NCI-H748 (cell line): Measurements from ENCODE around the gene TBX21.

Experiments
- DNase-seq: peaks from one replicate; lab custom pipeline; 2025; ENCODE audit not compliant: unreplicated experiment; lab: John Stamatoyannopoulos, UW

The TBX21 gene

DNA sequence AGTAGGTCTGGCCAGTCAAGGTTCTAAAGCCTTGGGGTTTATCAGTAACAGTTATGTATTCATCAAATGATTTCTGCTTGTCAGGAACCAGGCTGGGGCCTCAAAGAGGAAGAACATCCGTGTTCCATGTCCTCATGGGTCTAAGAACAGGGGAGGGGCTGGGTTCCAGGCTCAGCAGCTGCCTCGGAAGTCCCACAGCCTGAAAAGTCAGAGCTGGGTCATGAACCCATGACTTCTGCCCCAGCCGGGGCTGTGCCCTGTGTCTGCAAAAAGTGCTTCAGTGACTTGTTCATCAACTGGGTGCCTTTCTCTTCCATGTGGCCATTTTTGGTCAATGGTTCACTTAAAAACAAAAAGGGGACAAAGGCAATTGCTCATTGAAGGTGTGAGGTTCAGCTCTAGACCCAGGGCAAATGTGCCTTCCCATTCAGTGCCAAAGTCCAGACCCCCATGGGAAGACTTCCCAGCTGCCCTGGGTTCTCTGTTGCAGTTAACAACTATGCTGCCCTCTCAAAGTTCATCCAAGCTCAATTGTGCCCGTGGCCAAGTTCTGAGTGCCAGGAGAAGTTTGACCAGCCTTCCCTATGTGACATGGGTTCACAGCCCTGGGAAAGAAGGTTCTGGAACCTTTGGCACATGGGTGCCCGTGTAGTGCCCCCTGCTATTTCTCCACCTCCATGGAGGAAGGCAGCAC, 20.6 kb upstream of the TBX21 start:
- DNase-seq, result no peak

DNA sequence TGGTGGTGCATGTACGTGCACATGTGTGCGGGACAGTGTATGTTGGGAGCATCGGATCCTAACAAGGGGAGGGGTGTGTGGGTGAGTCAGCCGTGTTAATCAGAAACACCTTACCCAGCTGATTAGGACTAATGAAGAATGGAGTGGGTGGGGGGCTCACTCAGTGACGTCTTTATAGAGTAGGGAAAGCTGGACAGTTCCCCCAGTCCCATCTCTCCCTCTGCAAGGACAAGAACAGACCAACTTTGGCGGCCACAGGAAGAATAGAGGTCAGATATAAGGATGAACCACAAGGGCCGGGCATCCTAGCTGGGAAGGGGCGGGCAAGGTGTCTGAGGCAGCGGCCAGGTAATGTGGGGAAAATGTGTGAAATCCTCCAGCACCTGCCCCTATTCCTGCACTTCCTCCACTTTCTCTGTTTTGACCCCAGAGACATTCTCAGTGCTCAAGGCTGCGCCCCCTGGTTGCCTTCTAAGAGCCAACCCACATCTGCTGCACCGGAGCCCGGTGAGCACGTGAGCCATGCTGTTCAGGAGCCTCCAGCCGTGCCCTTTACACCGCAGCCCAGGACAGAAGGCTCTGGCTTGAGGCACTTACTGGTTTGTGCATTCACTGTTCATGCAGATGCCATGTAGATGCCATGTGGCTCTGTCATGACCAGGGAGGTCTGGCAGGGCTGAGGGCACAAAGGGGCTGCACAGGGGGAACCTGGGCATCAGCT, 18.9 kb upstream of the TBX21 start:
- DNase-seq, result no peak

DNA sequence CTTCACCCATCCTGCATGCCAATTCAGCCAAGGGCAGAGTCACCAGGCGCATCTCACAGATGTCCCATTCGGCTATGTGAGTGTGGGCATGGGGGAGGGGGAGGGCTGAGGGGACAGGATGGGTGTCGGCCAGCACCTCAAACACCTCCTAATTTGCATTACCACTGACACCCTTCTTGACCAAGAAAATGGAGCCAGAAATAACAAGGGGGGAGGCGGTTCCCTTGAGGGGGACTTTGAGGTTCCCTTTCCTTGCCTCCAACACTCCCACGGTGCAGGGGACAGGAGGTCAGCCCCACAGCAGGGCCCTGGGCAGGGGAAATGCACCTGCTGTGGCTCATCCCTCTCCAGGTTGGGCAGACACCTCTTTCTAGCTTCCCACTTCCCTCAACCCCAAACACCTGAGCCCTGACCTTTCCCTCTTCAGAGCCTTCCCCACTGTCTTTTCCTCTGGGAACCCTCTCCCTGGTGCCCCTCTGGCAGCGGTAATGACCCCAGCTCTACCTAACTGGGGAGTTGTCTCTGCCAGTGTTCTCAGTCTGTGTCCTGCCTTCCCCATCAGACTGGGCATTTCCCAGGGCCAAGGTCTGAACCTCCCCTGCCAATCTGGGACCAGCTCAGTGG, 18.2 kb upstream of the TBX21 start:
- no peak for DNase-seq

DNA sequence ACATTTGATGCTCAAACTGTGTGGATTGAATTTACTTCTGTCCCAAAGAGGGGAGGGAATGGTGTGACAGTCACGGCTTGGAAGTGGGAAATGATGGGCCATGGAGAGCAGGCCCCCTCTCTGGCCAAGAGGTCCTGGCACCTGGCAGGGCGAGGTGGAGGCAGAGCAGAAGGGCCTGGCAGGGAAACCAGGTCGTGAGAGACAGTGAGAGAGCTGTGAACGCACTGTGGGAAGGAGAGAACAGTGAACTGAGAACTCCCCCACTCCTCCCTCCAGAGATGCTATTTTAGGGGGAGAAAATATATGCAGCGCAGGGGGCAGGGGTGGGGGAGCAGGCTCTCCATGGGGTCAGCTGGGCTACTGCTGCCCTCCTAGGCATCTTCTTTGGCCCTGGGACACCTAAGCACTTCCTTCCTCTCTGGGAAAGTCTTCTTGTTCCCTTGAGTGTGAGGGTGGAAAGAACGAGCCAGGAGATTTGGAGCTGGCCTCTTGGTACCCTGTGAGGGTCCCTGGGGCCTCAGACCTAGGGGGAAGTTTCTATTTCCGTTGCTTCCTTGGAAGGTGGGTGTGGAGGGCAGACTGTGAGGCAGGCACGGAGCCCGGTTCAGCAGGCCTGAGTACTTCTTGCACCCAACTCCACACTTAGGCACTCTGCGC, 17.2 kb upstream of the TBX21 start:
- DNase-seq, result no peak

DNA sequence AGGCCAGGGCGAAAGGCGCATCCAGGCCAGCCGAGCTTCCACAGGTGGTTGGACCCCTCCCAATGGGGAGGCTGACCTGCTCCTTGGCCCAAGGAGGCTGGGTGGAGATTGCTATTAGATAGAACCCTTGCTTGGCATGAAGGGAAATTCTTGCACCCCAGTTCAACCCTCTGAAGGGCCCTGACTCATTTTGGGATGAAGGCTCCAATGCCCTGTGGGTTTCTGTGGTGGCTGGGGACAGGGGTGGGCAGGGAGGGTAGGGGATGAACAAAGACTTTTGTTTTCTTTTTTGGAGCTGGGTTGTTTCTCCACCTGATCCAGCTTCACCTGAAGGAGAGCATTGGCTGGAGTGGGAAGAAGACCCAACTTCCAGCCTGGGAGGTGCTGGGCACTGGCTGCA, 16.7 kb upstream of the TBX21 start:
- no peak for DNase-seq

DNA sequence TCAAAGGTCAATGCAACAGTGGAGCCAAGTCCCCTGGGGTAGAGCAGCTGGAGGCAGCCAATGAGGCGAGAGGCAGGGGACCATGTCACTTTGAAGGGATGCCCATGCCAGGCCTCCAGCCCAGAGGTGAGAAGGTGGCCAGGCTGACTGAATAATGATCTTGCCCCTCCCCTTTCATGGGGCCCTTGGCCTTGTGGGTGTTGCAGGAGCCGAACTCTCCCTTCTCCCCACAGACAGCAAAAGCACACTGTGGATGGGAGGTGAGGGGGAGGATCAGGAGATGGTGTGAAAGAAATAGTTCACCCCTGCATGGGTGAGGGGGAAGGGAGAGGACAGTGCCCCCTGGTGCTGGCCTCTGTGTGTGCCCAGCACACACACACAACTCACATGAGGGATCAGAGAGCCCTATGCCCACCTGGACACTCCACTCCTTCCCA, 15.8 kb upstream of the TBX21 start:
- no peak for DNase-seq

DNA sequence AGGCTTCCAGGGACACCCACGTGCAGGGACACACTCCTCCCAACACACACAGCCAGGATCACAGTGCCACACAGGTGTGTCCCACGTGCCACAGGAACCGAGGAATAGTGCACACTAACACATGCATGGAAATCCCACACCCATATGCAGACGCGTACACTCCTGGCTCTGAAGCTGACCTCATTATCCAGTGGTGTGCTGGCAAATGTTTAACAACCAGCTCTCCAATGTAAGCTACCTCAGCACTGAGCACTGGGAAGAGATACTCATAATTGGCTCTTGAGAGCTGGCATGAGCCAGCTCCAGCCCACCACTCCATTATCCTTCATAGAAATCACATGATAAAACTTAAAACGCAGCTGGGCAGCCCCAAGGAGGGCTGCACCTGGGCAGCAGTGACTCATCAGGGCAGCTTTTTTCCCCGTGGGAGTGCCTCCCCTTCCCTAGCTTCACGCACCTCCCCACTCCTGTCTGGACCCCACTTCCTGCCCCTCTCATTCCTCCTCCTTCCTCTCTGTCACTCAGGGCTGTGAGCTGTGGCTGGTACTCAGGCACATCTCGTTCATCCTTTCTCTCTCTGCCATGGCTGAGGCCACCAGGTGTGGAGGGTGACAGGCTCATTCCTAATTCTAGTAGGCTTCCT, 14.9 kb upstream of the TBX21 start:
- DNase-seq, result no peak

DNA sequence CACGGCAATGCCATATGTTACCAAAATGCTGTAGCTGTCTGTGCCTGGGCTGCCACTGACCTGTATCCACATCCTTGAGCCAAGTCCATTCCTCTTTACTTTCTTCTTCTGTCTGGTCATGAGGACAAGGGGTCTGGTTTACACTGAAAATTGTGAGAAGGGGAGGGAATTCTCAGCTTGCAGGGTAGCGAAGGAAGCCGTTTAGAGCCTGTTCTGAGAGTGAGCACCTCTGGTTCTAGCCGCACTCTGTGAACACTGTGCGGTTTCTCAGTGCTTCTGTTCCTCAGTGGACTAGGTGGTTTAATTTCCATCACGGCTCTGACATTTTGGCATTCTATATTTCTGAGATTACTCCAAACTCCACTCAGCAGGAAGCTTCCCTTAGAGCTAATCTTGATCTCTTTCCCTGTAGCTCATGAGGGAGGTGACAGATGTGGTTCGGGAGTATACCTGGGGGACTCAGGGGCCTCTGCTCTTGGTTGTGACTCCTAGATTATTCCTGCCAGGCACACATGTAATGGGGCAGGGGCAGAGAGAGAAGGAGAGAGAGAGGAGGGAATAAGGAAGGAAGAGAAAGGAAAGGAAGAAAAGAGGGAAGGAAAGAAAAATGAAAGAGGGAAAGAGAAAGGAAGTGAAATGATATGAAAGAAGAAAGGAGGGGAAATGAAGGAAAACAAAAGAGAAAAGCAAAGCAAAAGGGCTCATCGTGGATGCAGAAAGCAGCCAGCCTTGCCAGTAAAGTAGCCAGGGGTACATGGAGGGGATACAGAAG, 14.2 kb upstream of the TBX21 start:
- no peak for DNase-seq

DNA sequence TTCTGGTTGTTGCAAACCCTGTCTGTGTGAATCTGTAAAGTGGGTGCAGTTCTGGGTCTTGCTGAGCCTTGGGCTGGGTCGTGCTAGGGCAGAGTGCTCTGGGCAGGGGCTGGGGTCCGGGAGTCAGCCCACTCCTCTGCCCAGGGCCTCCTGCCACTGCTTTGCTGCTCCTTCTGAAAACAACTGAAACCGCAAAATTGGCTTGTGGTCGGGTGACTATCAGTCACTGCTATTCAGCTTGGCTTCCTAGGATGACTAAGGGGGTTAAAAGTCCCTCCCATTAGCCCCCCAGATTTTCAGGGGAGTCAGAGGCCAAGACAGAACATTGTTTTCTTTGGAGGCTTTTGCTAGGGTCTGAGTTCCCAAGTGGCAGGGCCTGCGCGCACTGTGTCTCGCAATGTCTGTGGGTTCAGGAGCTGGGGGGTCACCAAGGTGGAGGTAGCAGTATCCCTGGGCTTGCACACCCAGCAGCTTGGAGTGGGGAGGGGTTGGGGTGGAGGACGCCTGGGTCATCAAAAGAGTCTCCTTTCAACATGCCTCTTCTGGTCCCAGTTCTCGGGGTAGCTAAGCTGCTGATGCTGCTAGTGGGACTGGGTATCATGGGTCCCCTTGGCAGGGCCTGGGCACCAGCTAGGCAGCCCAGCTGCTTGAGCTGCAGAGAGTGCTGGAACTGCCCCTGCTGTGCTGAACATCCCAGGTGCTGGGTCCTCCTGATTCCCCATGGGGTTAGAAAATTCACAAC, 13.5 kb upstream of the TBX21 start:
- DNase-seq, result no peak

DNA sequence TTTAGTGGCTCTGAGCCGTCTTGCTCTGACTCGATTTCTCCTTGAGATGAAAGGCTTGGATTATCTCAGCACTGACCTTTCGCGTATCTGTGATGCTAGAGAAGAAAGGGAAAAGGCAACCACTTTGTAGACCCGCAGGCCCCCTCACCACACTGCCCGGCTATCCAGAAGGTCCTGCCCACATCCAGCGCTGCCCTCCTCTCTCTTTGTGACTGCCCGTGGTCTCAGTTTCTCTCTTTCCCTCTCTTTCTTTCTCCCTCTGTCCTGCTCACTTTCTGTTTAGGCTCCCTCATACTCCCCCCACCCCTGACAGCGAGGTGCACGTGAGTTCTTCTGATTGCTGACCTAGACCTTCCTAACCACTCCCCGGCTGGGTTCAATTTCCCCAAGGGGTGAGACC, 12.8 kb upstream of the TBX21 start:
- no peak for DNase-seq

DNA sequence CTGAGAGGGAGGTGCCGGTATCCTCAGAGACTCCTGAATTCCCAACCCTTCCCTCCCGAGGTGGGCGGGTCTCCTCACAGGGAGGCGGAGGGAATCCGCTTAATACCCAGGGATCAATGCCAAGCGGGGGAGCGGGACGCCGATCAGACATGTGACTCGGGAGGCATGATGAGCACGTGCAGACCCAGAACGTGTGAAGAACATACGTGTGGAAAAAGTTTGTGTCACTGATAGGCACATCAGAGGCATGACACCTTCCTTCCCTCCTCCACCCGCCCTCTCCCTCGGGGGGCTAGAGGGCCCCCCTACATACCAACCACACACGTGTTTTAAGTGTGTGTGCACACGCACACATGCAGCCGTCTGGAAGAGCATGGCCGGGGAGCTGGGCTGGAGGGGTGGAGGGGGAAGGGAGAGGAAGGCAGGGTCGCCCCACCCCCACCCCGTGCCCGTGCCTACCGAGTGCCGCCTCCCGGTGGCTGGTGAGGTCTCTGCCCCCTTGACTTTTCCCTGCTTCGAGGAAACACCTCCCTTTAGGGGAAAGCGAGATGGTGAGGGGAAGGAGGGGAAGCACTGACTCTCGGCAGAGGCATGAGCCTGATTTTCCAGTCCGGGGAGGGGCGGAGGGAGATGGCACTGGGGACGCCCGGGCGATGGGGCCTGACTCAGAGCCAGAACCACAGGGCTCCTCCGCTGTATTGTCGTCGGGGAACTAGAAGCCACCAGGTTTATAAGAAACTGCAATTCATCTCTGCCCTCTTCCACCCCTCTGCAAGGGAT, 12.1 kb upstream of the TBX21 start:
- no peak for DNase-seq

DNA sequence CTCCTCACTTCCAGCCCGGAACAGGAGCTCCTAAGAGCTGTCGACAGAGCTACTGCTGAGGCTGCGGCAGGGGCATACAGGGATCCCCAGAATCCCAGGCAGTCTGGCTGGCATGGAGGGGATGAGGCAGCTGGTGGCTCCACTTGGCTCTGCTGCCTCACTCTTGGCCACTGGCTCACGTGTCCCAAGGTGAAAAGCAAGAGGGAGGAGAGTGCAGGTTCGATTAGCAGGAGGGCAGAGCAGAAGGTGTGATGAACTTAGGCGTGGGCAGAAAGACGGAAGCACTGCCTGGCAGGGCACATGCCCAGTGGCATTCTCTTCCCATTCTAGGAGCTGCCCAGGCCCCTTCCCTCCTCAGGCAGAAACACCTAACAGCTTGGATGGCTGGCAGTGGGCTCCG, 11.3 kb upstream of the TBX21 start:
- DNase-seq, result no peak

DNA sequence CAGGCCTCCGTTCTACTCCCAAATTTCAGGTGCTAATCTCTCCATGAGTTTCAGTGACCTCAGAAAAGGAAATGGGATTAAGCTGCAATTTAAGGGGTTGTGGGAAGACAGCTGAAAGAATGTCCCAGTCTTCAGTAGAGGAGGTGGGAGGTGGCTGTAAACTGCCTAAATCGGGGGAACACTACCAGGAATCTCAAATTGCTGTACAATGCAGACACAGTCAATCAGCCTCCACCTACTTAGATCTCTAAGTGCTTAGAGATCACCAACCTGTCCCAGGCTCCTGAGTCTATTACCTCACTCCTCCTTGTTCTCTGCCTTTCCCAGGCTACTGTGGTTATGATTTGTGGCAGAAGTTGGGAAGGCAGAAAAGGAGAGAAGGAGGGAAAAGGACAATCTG, 8.3 kb upstream of the TBX21 start:
- no peak for DNase-seq

DNA sequence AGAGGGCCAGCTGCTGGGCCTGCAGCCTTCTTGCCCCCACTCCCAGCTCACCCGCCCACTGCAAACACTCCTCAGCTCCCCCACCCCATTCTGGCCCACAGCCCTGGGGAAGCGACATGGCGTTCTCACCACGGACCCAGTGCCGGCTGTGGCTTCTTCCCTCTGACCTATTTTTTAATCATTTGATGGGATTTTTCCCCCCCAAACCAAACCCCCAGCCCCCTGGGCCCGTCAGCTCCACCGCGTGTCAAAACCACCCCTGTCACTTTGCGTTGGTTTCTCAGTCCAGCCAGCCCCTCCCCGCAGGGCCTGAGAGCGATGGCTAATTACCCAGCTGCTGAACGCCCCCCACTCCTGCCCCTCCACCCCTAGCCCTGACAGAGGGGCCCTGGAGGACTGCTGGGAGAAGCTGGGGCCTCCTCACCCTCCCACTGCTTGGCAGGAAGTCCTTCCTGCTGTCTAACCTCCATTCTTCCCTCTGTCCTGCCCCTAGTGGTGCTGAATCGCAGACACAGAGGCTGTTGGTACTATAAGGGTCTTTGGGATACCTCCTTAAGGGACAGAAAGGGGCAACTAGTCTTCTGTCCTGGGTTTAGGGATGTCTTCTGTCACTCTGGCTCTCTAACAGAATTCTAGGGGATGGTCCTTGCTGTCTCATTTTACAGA, 7.5 kb upstream of the TBX21 start:
- DNase-seq, result no peak

DNA sequence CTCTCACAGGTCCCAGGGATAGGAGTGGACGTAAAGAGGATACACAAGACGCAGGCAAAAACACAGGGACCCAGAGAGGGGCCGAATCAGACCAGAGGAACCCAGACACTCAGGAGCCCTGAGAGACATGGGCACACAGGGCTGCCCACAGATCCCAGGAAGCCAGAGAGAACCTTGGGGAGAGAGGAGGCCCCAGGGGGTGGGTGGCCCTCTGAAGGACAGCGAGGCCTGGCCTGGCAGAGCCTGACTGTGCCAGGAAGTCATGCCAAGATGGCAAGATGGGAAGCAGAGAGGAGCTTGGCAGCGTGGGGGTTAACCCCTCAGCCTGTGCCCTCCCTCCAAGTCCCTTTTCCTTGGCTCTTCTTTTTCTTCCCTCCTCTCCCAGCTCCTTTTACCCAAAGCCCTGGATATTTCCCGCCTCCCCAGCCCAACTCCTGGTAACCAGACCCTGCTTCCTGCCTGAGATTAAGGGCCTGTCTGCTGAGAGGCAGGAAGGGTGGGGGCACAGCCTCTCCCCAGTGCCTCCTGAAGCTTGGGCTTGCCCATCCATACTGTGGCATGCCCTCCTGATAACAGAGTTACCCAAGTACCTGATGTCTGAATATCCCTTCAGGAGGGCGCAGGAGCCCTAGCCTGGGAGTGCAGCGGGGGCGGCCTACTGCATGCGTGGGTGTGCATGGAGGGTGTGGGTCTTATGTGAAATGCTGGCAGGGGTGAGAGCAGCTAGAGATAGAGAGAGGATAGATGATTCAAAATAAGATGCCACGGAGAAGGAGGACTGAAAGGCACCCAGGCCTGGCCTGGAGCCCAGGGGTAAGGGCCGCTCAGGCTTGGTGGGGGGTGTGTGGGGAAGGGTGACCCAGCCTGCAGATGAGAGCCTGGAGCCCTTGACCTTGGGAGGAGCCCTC, 6.0 kb upstream of the TBX21 start:
- DNase-seq, result no peak

DNA sequence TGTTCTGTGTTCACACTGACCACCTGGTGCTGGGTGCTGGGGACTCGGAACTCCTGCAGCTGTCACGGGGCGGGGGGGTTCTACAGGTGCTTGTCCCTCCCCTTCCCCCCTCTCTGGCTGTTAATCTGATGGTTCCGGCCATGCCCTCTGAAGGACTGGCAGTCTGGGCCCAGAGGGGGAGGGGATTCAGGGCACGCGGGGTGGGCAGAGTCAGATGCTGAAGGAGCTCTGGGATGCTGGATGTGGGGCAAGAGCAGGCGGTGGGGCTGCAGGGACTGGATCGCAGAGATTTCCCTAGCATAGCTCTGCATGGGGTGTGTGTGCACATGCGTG, 5.4 kb upstream of the TBX21 start:
- no peak for DNase-seq

DNA sequence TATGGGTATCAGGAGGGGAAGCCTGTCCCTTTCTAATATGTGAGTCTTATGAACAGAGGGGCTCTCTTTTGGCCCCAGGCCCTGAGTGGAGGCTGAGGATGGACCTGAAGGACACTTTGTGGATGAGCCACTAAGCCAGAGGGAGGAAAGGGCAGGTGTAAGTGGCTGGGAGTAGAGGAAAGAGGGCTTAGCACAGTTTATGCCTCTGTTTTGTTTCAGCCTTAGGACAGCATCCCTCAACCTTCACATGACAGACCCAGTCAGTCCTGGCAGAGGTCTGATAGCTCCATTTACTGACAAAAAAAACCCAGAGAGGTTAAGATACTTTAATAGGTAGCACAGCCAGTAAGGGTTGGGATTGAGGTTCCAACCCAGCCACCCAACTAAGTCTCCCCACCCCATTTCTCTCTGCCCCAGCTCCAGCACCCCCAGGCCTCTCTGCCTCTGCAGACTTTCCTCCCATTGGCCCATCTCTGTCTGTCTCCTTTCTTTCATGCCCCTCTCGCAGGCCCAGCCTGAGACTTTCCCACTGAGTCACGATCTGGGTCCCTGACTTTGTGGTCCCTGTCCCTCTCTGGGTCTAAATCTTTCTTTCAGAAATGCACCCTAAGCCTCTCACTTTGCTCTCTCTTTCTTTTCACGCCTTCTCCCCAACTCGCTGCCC, 4.7 kb upstream of the TBX21 start:
- no peak for DNase-seq
